DMS153 (cell line): ENCODE data around the gene ARF5.

Source experiments
- DNase-seq: peaks from one replicate; lab custom pipeline; 2025; lab: John Stamatoyannopoulos, UW

Gene ARF5

DNA sequence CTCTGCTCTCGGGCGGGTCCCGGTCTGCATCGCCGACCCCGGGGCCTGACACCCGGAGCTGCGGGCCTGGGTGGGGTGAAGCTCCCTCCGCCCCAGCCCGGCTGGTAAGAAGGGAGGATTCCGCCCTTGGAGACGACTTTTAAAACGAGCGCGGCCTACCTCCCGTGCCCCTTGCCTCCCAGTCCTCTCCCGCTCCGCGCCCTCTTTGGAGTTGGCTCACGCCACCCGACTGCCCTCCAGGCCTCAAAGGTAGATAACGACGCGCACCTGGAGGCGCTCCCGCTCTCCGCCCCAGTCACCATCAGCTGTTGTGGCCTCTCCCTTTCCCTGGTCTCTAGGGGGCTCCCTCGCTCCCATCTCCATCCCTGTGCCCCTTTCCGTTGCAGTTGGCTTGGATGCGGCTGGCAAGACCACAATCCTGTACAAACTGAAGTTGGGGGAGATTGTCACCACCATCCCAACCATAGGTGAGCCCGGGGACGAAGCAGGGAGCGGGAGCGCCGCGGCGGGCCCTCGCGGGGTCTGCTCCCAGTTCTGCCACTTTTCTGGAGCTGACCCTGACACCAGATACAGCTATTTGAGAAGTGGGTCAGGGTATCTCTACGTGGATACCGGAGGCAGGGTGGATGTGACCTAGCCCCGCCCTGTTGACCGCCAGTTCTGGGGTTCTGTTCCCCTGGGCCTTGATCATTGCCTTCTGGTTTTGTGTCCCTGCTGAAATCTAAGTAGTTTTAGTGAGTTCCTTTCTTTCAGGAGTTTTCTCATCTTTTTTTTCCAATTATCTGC lies 679 bp downstream of the ARF5 start:
- peak; percentile 34 for DNase-seq

DNA sequence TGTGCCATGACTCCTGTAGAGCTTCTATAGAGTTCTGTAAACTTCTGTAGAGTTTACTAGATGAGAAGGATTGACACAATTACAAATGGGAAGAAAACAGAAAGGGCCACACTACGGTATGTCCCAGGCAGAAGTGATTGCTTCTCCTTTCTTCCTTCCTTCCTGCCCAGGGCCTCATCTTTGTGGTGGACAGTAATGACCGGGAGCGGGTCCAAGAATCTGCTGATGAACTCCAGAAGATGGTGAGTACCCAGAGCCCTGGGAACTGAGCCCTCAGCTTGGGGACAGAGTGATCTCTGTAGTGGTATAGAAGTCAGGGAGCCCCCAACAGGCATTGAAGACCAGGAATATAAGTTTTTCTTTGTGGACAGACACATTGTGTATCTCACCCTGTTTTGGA lies 1.7 kb downstream of the ARF5 start:
- DNase-seq = no peak

DNA sequence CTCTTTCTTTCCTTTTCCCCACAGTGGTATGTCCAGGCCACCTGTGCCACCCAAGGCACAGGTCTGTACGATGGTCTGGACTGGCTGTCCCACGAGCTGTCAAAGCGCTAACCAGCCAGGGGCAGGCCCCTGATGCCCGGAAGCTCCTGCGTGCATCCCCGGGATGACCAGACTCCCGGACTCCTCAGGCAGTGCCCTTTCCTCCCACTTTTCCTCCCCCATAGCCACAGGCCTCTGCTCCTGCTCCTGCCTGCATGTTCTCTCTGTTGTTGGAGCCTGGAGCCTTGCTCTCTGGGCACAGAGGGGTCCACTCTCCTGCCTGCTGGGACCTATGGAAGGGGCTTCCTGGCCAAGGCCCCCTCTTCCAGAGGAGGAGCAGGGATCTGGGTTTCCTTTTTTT lies 3.0 kb downstream of the ARF5 start:
- DNase-seq = no peak

DNA sequence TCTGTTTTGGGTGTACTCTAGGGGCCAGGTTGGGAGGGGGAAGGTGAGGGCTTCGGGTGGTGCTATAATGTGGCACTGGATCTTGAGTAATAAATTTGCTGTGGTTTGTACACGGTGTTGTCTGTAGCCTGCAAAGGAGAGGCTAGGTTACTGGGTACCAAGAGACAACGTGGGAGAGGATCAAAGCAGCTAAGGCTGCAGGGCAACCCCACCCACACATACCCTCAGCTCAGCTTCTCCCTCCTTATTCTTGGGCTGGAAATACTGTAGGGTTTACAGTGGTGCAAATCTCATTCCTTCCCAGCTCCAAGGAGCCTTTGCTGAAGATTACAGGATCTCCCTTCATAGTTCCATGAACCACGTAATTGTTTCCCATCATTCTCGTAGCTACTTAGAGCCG lies 3.4 kb downstream of the ARF5 start:
- DNase-seq = no peak

DNA sequence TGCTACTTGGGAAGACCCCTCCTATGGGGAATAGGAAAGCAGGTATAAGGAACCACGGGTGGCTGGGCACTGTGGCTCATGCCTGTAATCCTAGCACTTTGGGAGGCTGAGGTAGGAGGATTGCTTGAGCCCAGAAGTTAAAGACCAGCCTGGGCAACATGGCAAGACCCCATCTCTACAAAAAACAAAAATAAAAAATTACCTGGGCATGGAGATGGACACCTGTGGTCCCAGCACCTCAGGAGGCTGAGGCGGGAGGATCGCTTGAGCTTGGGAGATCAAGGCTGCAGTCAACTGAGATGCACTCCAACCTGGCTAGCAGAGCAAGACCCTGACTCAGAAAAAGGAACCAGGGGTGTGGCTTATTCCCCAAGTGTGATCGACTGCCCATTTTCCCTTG lies 4.3 kb downstream of the ARF5 start:
- DNase-seq = no peak

DNA sequence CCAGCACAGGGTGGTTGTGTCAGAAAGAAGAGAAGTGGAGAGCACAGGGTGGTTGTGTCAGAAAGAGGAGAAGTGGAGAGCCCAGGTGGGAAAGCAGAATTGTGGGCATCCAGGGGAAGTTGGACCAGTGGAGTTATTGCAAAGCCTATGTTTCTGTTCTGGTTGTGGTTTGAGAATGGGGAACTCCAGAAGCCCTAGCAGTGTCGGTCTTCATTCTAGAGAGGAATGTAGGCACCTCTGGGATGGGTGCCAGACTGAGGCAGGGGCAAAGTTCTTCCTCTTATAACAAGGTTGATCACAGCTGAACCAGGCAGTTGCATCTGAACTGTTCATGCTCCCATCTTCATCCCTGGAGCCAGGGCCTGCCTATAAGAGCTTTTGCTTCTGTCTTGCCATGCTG lies 6.3 kb downstream of the ARF5 start:
- no peak for DNase-seq

DNA sequence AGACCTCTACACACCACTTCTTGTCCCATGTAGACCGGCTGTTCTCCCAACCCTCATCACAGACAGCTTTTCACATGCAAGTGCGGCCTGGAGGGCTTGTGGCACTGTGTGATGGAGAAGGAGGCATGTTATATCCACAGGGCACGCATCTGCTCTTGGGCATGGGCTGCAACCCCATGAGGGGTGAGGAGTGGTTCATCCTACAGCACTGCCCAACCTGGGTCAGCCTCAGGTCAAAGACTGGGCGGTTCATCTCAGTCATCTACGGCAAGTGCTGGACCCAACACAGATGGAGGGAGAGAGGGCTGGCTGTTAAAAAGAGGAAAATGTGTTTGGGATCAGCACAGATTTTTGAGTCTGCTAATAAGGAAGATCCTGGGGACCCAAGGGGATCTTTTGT lies 7.5 kb downstream of the ARF5 start:
- DNase-seq = no peak

DNA sequence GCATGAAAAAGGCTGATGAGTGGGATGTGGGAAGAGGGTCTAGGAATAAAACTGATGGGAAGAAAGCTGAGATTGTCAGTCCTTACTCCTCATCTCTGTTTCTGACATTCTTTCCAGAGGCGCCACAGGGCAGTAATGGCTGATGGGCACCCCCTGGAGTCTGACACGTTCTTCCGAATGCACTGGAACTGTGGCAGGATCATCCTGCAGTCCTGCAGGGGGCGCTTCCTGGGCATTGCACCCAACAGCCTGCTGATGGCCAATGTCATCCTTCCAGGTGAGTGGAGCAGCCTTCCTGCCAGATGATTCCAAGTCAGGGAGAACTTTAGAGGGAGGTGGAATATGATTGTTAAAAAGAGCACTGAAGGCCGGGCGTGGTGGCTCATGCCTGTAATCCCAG lies 10.1 kb downstream of the ARF5 start:
- no peak for DNase-seq

DNA sequence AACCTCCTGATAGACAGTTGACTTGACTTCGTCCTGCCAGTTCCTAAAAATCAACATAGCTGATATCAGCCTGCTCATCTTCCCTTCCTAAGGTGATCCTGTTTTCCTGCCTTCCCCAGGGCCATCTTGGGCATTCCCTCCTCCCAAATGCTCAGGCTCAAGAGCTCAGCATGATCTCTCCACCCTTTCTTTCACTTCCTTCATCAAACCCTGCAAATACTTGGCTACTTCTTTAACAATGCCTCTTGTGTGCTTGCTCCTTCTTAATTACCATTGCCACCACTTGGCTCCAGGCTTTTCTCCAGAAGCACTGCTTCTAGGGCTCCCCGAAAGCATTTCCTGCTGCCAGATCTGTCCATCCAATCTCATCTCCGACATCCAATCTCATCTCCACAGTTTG lies 12.7 kb downstream of the ARF5 start:
- no peak for DNase-seq

DNA sequence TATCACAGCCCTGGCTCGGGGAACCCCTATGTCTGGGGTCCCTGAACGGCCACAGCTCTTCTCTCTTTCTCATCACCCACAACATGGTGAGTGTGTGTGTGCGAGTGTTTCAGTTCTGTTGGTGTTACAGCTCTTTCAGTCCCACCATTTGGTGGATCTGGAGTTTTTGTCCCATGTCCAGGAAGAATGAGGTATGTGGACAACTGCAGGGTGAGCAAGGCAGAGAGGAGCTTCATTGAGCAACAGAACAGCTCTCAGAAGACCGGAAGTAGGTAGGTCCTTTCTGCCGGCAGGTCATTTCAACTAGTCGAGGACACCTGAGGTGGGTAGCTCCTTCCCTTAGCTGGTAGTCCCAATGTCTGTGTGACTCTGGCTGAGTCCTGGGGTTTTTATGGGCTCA lies 20.2 kb downstream of the ARF5 start:
- DNase-seq = no peak

DNA sequence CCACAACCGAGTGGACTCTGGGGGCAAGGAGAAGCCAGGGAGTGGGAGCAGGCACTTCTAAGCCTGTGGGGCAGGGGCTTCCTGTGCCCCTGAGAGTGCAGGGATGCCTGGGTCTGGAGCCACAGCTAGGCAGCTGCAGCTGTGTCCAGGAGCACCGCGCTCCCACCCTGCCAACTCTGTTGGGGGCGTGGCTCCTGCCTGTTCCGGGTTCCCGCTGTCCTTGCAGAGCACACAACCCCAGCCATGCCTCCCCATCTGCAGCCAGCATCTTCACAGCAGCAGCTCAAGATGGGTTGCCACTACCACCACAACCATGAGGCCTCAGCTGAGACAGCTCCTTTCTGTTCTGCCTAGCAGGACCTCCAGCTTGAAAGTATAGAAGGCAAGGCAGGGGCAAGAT lies 21.1 kb downstream of the ARF5 start:
- DNase-seq = no peak

DNA sequence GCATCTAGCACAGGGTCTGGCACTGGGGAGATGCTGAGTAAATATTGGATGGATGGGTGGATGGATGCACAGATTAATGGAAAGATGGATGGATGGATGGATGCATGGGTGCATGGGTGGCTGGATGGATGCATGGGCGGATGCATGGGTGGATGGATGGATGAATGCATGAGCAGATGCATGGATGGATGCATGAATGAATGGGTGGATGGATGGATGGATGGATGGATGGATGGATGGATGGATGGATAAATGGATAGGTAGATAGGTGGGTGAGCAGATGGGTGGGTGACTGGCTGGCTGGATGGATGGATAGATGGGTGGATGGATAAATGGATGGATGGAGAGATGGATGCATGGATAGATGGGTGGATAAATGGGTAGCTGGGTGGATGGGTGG lies 24.1 kb downstream of the ARF5 start:
- DNase-seq = no peak

DNA sequence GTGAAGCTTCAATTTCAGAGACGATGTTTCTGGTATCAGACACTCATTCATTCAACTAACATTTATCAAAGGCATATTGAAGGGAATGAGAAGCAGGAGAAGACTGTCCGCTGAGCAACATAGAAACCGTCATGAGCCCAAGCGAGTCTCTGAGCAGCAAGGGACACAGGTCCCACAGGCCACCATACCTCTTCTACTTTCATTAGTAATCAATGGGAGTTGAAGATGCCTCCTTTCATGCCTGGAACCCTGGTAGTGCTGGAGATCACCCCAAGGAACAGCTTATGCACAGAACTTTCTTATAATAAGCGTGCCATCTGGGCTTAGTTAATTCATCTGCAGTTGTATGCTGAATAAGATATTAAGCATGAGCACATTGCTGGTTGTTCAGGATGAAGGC lies 28.5 kb downstream of the ARF5 start:
- no peak for DNase-seq

DNA sequence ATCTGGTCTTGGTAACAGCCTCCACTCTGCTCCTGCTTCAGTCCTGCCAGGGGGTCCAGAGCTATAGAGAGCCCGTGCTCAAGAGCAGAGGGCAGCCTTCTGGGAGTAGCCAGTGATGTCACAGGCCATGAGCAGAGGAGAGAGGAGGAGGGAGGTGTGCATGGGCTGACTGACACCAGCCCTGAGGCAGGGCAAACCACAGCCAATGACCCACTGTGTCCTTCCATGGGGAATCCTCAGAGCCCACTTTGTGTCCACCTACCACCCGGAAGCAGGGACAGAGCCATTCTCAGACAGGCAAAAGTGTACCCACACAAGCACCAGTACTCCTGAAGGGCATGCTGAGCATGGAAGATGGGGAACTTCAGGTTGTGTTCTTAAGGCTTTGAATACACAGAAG lies 29.8 kb downstream of the ARF5 start, which contains the start of gene PAX4:
PAX4 (minus strand) TSS at position 101 of the 400 bp plus-strand sequence. CDS start 2,214 bp downstream, outside the sequence.
- no peak for DNase-seq

DNA sequence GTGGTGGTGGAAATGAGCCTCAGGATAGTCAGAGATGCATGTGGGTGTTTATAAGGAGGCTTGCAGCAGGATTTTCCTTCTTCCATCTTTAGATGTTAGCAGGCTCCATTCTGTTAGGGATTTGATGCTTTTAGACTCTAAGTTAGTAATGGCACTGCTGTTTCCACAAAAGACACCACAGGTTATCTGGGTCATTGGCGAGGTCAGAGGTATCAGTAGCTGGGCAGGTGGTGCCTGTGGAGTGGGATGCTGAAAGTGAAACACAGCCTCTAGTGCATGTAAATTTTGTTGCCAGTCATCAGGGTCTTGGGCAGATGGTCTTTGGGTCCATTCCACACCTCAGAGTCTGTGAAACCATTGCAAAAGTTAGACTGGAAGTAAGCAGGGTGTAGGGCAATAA lies 30.6 kb downstream of the ARF5 start:
- no peak for DNase-seq

DNA sequence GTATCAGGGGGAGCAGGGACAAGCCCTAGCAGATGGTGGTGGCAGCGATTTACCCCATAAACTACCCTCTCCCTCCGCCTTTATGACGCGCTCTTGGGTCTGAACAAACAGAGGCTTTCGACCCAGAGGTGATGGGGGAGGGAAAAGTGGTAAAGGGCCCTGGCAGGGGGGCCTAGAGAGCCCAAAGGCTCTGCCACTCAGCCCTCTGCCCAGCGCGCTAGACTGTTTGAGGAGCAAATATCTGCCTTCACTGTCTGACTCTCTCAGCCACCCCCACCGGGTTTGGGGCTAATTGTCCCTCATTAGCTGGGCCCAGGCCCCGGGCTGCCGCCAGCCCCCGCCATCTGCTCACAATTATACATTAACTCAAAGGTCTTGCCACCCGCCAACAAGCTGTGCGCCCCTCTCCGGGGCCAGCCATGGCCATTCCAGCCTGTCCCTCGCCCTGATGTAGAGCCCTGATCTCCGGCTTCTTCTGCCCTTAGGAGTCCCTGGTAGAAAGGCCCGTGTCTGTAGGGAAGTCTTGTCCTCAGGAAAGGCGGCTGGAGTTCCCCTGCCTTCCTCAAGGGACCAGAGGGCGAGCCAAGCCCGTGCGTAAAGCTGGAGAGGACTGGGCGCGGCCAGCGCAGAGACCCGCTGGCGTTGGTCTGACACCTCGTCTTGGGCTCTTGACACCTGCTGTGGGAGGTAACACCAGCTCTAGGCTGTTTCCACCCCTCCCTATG lies 31.6 kb downstream of the ARF5 start:
- no peak for DNase-seq

DNA sequence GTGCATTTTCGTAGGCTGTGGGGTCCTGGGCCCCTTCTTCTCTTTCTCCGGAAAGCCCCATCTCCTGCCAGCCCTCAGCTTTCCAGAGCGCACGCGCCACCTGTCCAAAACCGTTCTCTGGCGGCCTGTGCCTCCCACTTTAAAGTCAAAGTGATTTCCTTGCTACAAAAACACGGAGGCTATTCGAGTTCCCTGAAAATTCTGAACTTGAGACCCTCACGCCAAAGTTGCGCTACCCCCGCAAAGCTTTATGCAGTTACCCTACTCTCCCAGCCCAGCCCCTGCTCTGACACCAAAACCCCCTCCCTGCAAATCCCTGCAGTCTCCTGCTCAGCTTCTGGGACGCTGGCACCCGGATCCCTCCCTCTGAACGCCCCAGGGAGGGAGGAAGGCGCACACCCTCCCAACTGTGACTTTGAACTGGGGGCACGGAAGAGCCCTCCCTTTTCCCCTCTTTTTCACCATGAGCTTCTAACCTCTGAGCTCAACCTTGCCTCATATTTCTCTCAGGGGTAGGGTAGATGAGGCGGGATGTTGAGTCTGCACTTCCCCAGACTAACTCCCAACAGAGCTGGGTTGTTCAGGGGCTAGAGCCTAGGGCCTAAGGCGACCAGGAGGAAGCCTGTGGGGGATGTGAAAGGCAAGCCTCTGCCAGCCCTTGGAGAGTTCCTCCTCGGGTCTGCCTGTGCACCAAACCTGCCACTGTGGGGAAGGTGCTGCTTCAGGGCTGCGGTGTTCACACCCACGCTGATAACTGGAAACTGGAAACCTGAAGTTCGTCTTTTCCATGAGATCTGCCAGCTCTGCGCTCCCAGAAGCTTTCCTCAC lies 32.4 kb downstream of the ARF5 start:
- DNase-seq = no peak

DNA sequence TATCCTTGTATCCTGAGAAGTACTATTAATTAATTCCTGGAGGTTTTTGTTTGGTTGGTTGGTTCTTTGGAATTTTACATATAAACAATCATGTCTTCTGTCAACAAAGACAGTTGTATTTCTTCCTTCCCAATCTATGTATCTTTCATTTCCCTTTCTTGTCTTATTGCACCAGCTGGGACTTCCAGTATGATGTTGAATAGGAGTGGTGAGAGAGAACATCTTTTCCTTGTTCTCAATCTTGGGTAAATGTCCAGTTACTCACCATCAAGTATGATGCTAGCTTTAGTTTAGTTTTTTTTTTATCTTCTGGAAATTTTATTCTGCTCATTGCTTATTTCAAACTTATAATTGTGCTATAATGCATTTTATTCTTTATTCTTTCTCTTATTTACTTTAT lies 37.1 kb downstream of the ARF5 start:
- DNase-seq = no peak

DNA sequence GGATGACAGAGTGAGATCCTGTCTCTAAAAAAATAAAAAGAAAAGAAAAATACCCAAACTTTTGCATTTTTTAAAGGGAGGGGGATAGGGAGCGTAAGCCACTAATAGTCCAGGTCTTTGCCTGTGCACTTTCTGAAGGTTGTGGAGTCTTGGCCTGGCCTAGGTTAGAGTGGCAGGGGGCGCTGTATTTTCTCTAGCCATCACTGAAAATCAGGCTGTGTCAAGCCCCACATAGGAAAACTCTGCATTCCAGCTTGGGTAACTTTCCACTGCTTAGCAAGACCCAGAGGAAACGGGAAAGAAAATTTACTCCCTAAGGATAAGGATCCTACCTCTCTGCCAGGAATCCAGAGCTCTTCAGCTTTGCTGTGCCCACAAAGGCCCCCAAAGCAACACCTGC lies 40.2 kb downstream of the ARF5 start:
- DNase-seq = no peak

DNA sequence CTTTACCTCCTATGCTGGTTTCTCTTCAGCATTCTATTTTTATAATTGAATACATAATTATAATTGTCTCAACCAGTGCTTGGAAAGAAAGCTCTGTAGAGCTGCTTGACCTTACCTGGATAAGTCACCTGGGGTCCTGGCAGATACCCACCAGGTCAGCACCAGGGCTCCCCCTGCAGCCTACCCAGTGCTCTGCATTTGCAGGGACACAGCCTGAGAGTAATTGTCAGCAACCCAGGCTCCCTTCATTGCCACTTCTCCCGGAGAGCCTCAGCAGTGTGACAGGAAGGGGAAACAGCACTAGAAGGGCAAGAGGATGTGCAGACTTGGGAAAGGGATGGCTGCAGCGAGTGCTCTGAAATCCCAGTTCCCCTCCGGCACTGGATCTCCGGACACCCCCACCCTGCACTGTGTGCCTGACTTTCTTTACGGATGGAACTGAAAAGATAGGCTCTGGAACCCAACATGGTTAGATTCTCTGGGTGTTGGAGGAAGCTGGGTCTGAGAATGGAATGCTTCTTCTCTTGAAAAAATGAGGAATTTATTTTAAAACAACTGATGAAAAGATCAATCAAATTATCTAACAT lies 41.1 kb downstream of the ARF5 start:
- DNase-seq = peak; percentile 12

DNA sequence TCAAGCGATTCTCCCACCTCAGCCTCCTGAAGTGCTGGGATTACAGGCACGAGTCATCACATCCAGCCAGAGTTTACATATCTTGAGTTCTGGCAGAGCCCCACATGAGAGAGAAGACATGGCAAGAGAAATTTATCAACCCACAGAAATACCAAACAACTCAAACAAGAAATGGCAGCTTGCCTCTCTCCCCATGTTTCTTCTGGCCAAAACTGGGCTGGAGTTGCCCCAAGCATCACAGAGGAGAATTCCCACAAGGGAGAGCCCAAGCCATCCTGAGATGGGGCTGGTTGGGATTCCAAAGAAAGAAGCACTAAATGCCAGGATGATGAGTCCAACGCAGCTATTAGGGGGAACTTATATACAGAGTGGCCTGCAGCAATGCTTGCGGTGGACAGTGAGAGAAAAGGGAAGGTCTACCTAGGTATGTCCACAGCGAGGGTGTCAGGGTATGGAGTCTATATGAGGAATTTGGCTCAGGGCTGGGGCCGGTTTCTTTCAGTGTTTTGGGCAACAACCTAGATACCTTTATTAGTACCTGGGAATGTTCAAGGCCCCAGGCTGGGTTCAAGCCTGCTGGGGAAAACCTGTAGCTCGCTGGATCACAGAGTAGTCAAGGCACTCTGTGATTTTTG lies 44.2 kb downstream of the ARF5 start:
- DNase-seq = no peak
